ENCODE results near the gene ORM2.

GRCh38 chr9:114339130-114339908 is 9.7 kb downstream of the ORM2 start:
- TF ChIP-seq CTCF (conservative IDR thresholded peaks at IDR 0.05 in 1 of 2, IDR thresholded peaks at IDR 0.05 in 1 of 2; ENCODE audit: extremely low read depth in 1 of 2, insufficient read depth in 1 of 2, low read depth in 1 of 2, low read length in 2 of 2), result peak; percentile 85 to 87
- no peak for TF ChIP-seq EZH2 (IDR thresholded peaks at IDR 0.05; ENCODE audit: borderline replicate concordance, low read length)

All from mammary epithelial cell (primary cell).